ENCODE measurements around the gene SV2C.

DNA sequence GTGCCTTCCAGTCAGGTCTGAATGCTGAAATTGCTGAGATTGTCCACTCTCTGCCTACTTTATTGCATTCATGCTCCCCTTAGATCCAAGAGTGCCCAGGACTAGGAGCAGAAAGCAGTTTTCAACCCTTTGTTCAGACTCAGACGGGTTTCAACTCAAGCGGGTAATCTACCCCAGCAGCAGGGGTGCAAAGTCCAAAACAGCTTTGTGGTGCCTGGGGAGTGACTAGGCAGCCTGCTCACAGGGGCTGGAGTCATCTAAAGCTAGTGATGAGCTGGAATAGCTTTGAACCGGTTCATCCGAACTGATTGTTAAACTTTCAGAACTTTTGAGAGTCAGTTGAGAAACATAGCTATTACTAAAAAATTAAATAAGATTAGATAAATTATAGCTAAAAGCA, 248.9 kb downstream of the SV2C start:
- no peak for TF ChIP-seq EZH2phosphoT487 (IDR thresholded peaks at IDR 0.05)
- TF ChIP-seq CTCF (IDR thresholded peaks at IDR 0.05), result no peak
